Upper lobe of right lung (tissue), 1 donor: ENCODE data around the gene ADAD2. TPM values are rescaled to one million over a fixed set of nuclear protein-coding genes. Genes with fewer than 3 reads are reported as not detected.
A peak's percentile ranks its signal among the peaks of the same experiment; 100 is the strongest.
"Not testable (repeated sequence)": the region's sequence is repeated elsewhere in the genome, so short reads cannot be mapped to it uniquely, and the experiment has no call there.

Source experiments
- ATAC-seq: fragments of 200-7000 bp; cut with Tn5 transposase; one replicate; pipeline ENCODE4 v1.9.1; 2020; ENCODE audit warnings: mild to moderate bottlenecking, moderate library complexity
- DNase-seq: peaks from one replicate; pipeline ENCODE4 v3.0.0-alpha.2; 2020
- H3K27ac ChIP-seq: fragments of 200-600 bp; one replicate; pipeline ENCODE4 v1.8.0; 2022
- H3K27me3 ChIP-seq: fragments of 200-600 bp; one replicate; pipeline ENCODE4 v1.8.0; 2022; ENCODE audit warnings: mild to moderate bottlenecking
- H3K36me3 ChIP-seq: fragments of 200-600 bp; one replicate; pipeline ENCODE4 v1.8.0; 2022
- H3K4me1 ChIP-seq: fragments of 200-600 bp; one replicate; pipeline ENCODE4 v1.8.0; 2022
- H3K4me3 ChIP-seq: fragments of 200-600 bp; one replicate; pipeline ENCODE4 v1.8.0; 2022; ENCODE audit warnings: mild to moderate bottlenecking
- H3K9me3 ChIP-seq: fragments of 200-600 bp; one replicate; pipeline ENCODE4 v1.8.0; 2022
- CTCF ChIP-seq: fragments of 200-600 bp; IDR thresholded peaks from one replicate; pipeline ENCODE4 v1.8.0; 2022; ENCODE audit warnings: antibody characterized with exemption
- intact Hi-C: fragments of 100-400 bp; cut with DNase I; formaldehyde crosslinking; loops from one replicate; pipeline ENCODE4 v1.11.0; 2022
- total RNA-seq: library from RNA; stranded (reverse); fragmentation: NEBNext Ultra II Directional; extraction: Animal tissue kit (Norgen Biotek cat#: 25700); gene quantifications from one replicate; pipeline ENCODE4 v1.2.1, GENCODE V29; 2021
- donor health status: DM: no; HTN: yes; CAD: no; lungs with severe emphysema.

Gene ADAD2
- total RNA-seq, 1 donor from 2014 or later: 0.52 TPM

- ATAC-seq: no peak
- no peak for TF ChIP-seq CTCF
- intact Hi-C loops: no loop called here
Measured at GRCh38 chr16:84209989-84210388, 19.0 kb downstream of the ADAD2 start.

GRCh38 chr16:84212154-84212553, 21.2 kb downstream of the ADAD2 start:
- Histone ChIP-seq H3K4me3 (no peak overlapping the region), H3K9me3 (no peaks in the 10 kb centered on the region), H3K27ac (no peak overlapping the region), H3K27me3 (no peaks in the 10 kb centered on the region), H3K36me3 (no peaks in the 10 kb centered on the region), H3K4me1 (no peaks in the 10 kb centered on the region)
- ATAC-seq (no peak), DNase-seq (no peak)
- no peak for TF ChIP-seq CTCF
- intact Hi-C loops: no loop called here

More at GRCh38 chr16:84209989-84210388, 19.0 kb downstream of the ADAD2 start:
- H3K9me3 ChIP-seq: no peaks in the 10 kb centered on the region
- no peaks in the 10 kb centered on the region for H3K27me3 ChIP-seq
- no peaks in the 10 kb centered on the region for H3K4me1 ChIP-seq
- no peaks in the 10 kb centered on the region for H3K36me3 ChIP-seq
- DNase-seq: no peak
- H3K4me3 ChIP-seq: no peak overlapping the region
- H3K27ac ChIP-seq: no peak overlapping the region

- no peak overlapping the region for H3K27ac ChIP-seq
- intact Hi-C loops: no loop called here
- ATAC-seq (no peak), DNase-seq (no peak)
- H3K27me3 ChIP-seq: no peaks in the 10 kb centered on the region
- no peaks in the 10 kb centered on the region for H3K4me1 ChIP-seq
- no peak overlapping the region for H3K4me3 ChIP-seq
- TF ChIP-seq CTCF: no peak
- no peaks in the 10 kb centered on the region for H3K9me3 ChIP-seq
- no peaks in the 10 kb centered on the region for H3K36me3 ChIP-seq
Measured at GRCh38 chr16:84212631-84213030, 21.7 kb downstream of the ADAD2 start.

- DNase-seq: no peak
- intact Hi-C loops: no loop called here
Measured at GRCh38 chr16:84214451-84215066, 23.6 kb downstream of the ADAD2 start.

GRCh38 chr16:84215531-84215930, 24.6 kb downstream of the ADAD2 start:
- Histone ChIP-seq H3K9me3 (no peaks in the 10 kb centered on the region), H3K27ac (no peak overlapping the region), H3K4me1 (no peaks in the 10 kb centered on the region), H3K27me3 (no peaks in the 10 kb centered on the region), H3K4me3 (no peak overlapping the region), H3K36me3 (no peaks in the 10 kb centered on the region)
- no peak for TF ChIP-seq CTCF
- no peak for ATAC-seq
- intact Hi-C loops: no loop called here
- DNase-seq: no peak

More at GRCh38 chr16:84214451-84215066, 23.6 kb downstream of the ADAD2 start:
- no peak overlapping the region for H3K27ac ChIP-seq
- no peak overlapping the region for H3K4me3 ChIP-seq
- peak; percentile 16 for ATAC-seq
- no peaks in the 10 kb centered on the region for H3K4me1 ChIP-seq
- H3K36me3 ChIP-seq: no peaks in the 10 kb centered on the region
- H3K9me3 ChIP-seq: no peaks in the 10 kb centered on the region
- no peak for TF ChIP-seq CTCF
- no peaks in the 10 kb centered on the region for H3K27me3 ChIP-seq

- H3K27me3 ChIP-seq, H3K36me3 ChIP-seq, H3K9me3 ChIP-seq, H3K4me1 ChIP-seq, intact Hi-C loops, H3K27ac ChIP-seq, ATAC-seq, DNase-seq, H3K4me3 ChIP-seq: not testable (repeated sequence)
Measured at GRCh38 chr16:84216144-84216543, 25.2 kb downstream of the ADAD2 start.
